Cardiac muscle cell (in vitro differentiated cells and primary cell): Measurements from ENCODE around the gene FOXO6. TPM values are rescaled to one million over a fixed set of nuclear protein-coding genes. Genes with fewer than 3 reads are reported as not detected.

Experiments
- DNase-seq, 2 donors: peaks; one replicate each; pipeline versions ENCODE4 v3.0.0 to v3.0.0-alpha.2; 2010 to 2017; ENCODE audit warnings: low read depth in 1 of 2, low spot score in 1 of 2
- H3K27ac ChIP-seq: fragments of 200-600 bp; sonication (generic); 2 replicates; pipeline ENCODE4 v1.5.1; 2016
- H3K27me3 ChIP-seq: fragments of 200-600 bp; sonication (generic); 2 replicates; pipeline ENCODE4 v1.6.0; 2016; ENCODE audit warnings: control low read depth
- H3K36me3 ChIP-seq: fragments of 200-600 bp; sonication (generic); 2 replicates; pipeline ENCODE4 v1.5.1; 2016; ENCODE audit warnings: control low read depth
- H3K4me1 ChIP-seq: fragments of 200-600 bp; sonication (generic); 2 replicates; pipeline ENCODE4 v1.8.1; 2017; ENCODE audit warnings: low read depth, mild to moderate bottlenecking, mixed run types
- H3K4me3 ChIP-seq: fragments of 200-600 bp; sonication (generic); 2 replicates; pipeline ENCODE4 v1.5.1; 2016; ENCODE audit warnings: mild to moderate bottlenecking
- H3K9me3 ChIP-seq: fragments of 200-600 bp; sonication (generic); 2 replicates; pipeline ENCODE4 v1.5.1; 2017; ENCODE audit warnings: low read depth, mild to moderate bottlenecking, control low read depth
- polyA plus RNA-seq: library from polyadenylated mRNA; unstranded; fragments of >200 nt; fragmentation: Nextera tagmentation; extraction: Ambion mirVana; gene quantifications from 2 replicates; pipeline ENCODE4 v1.2.1, GENCODE V29; 2016
- total RNA-seq: library from RNA; depleted of rRNA; stranded (reverse); fragments of >200 nt; gene quantifications from 2 replicates; pipeline ENCODE4 v1.2.3, GENCODE V29; 2016
- TF ChIP-seq, protein P1 (sequence below): IDR thresholded peaks from 2 replicates; pipeline ENCODE4 v1.5.1; 2012; ENCODE audit warnings: low read depth, mild to moderate bottlenecking, low read length

The FOXO6 gene
- total and polyA plus RNA-seq, 2 experiments from 2014 or later, result 10.7 to 18.2 TPM

DNA sequence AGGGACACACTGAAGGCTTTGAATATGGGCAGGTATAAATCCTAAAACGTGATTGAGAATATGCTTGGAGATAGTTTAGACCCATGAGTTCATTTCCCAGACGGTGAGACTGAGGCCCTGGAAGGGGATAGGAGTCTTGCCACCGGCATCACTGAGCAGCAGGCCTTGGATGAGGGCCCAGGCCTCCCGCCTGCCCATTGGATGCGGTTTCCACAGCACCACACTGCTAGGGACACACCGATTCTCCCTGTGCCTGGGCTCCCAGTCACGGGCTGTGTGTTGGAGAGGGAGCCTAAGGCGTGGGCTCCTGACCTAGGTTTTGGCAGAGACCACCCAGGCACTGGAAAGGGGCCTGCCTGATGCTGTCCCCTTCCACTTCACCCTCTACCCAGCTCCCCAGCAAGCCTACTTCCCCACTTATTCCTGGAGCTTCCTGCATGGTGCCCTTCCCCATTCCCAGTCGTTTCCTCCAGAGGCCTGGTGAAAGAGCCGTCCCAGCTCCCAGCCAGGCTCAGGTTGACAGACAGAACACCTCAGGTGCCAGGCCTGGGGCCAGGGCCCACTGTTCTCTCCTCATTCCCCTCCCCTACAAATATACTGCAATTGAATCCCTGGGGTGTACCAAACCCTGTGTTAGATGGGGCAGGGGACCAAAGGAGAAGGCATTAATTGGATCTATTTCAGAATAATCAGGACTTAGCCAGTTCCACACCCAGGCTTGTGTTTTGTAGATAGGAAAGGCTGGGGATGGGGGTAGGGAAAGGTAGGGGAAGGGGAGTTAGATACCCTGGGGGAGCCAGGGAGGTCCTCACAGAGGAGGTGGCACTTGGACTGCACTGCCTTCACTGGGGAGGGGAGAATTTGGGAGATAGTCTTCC, 3.4 kb downstream of the FOXO6 start:
- Histone ChIP-seq H3K4me1 (peaks cover 47% of the 10 kb centered on the region), H3K9me3 (no peaks in the 10 kb centered on the region), H3K4me3 (no peak overlapping the region), H3K27ac (no peak overlapping the region), H3K27me3 (peaks cover 15% of the 10 kb centered on the region), H3K36me3 (no peaks in the 10 kb centered on the region)
- no peak for DNase-seq
- TF ChIP-seq, protein P1, sequence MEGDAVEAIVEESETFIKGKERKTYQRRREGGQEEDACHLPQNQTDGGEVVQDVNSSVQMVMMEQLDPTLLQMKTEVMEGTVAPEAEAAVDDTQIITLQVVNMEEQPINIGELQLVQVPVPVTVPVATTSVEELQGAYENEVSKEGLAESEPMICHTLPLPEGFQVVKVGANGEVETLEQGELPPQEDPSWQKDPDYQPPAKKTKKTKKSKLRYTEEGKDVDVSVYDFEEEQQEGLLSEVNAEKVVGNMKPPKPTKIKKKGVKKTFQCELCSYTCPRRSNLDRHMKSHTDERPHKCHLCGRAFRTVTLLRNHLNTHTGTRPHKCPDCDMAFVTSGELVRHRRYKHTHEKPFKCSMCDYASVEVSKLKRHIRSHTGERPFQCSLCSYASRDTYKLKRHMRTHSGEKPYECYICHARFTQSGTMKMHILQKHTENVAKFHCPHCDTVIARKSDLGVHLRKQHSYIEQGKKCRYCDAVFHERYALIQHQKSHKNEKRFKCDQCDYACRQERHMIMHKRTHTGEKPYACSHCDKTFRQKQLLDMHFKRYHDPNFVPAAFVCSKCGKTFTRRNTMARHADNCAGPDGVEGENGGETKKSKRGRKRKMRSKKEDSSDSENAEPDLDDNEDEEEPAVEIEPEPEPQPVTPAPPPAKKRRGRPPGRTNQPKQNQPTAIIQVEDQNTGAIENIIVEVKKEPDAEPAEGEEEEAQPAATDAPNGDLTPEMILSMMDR, result no peak

DNA sequence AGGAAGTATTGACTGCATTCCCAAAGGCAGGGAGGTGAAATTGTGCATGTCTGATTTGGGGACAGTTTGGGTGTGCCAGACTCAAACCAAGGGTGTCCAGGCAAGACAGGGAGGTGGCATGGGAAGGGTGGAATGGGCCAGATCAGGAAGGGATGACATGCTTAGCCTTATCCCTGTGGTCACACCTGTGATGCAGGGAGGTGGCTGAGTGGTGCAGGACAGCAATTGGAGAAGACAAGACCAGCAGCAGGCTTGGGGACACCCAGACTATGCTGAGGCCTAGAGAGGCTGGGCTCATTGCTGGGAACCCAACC, 4.0 kb downstream of the FOXO6 start:
- no peak overlapping the region for H3K4me3 ChIP-seq
- H3K9me3 ChIP-seq, result no peaks in the 10 kb centered on the region
- TF ChIP-seq, protein P1, result no peak
- no peaks in the 10 kb centered on the region for H3K36me3 ChIP-seq
- H3K4me1 ChIP-seq, result peaks cover 45% of the 10 kb centered on the region
- DNase-seq, result no peak
- H3K27ac ChIP-seq, result no peak overlapping the region
- peaks cover 15% of the 10 kb centered on the region for H3K27me3 ChIP-seq

DNA sequence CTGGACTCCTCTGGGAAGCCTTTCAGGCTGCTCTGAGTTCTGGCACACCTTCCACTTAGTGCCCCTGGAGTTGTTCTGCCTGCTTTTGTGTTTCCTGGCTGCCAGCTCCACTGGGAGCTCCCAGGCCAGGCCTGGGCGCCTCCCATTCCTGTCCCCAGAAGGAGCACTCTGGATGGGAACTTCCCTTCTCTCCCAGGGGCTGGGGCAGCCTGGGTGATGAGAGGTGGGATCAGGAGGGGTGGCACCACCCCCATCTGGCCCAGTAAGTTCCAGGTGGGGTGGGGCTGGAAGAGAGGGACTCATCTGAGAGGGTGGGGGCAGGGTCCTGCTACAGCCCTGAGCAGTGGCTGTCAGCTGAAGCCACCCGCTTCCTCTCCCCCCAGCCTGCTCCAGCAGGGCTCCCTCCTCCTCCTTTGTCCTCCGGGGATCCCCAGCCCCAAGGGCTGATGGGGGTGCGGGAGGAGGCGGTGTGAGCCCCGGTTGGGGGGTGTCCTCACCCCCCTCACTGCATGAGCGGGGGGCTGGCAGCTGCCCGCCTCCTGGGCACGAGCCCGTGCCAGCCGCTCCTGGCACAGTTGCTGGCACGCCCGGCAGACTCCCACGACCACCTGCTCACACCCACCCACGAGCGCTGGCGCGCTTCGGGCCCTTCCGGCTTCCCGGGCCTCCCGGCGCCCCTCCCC, 4.7 kb downstream of the FOXO6 start:
- Histone ChIP-seq H3K9me3 (no peaks in the 10 kb centered on the region), H3K4me3 (peak overlapping the region; percentile 35), H3K27me3 (peaks cover 15% of the 10 kb centered on the region), H3K27ac (peak overlapping the region; percentile 15), H3K36me3 (no peaks in the 10 kb centered on the region), H3K4me1 (peaks cover 47% of the 10 kb centered on the region)
- DNase-seq, result peak in 1 of 2 donors; percentile 41
- TF ChIP-seq, protein P1, result no peak

DNA sequence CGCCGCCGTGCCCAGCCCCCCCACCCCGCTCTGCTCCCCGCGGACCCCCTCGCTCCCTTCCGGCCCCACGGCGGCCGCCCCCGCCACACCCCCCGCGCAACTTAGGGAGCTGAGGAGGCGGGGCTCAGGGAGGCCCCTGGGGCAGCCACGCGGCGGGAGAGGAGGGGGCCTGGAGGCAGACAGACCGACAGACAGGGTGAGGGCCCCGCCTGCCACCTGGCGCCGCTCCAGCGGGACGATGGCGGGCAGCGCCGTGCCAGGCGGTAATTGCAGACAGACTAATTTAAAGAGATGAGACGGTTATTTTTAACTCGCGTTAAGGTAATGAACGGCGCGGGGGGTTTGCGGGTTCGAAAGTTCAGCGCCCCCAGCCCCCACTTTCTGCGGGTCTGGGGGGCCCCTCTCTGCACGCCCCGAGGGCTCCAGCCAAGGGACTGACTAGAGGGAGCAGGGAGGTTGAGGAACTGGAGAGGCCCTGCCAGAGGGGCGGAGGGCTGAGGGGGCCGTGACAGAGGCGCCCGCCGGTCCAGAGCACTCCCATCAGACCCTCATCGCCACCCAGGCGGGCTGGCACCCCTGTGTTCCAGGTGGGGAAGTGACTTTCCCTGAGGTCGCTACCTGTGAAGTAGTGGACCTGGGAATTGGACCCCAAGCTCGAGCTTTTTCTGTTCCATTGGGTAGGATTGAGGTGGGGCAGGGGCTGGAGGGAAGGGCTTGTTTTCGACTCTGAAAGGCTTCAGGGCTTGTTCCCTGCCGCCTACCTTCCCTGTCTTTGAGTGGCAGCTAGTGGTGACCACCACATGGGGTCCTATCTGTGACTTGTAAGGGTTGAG, 5.4 kb downstream of the FOXO6 start:
- H3K27ac ChIP-seq, result peak overlapping the region; percentile 15
- H3K36me3 ChIP-seq, result no peaks in the 10 kb centered on the region
- peaks cover 15% of the 10 kb centered on the region for H3K27me3 ChIP-seq
- H3K9me3 ChIP-seq, result no peaks in the 10 kb centered on the region
- TF ChIP-seq, protein P1, result no peak
- H3K4me3 ChIP-seq, result peak overlapping the region; percentile 35
- peaks cover 55% of the 10 kb centered on the region for H3K4me1 ChIP-seq
- DNase-seq, result peak in 1 of 2 donors; percentile 30

DNA sequence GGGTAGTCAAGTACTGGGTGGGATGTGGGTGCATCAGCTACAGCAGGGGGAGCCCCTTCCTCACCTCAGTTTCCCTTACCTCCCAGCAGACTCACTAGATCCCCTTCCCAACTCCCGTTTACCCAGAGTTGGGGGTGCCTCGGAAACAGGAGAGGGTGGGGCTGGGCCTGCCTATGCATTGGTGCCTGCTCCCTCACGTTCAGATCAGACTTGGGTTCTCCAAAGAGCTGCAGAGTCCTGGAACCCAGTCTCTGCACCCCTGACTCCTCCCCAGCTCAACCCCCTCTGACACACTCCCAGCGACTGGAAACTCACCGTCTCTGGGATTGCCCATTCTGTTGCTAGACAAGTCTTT, 6.0 kb downstream of the FOXO6 start:
- TF ChIP-seq, protein P1, result no peak
- Histone ChIP-seq H3K4me3 (peak overlapping the region; percentile 35), H3K9me3 (no peaks in the 10 kb centered on the region), H3K27me3 (peaks cover 13% of the 10 kb centered on the region), H3K27ac (no peak overlapping the region), H3K36me3 (no peaks in the 10 kb centered on the region), H3K4me1 (peaks cover 61% of the 10 kb centered on the region)
- no peak for DNase-seq
